ENCODE results near the gene RNF5.
"Not testable (repeated sequence)": the region's sequence is repeated elsewhere in the genome, so short reads cannot be mapped to it uniquely, and the experiment has no call there.

The RNF5 gene

DNA sequence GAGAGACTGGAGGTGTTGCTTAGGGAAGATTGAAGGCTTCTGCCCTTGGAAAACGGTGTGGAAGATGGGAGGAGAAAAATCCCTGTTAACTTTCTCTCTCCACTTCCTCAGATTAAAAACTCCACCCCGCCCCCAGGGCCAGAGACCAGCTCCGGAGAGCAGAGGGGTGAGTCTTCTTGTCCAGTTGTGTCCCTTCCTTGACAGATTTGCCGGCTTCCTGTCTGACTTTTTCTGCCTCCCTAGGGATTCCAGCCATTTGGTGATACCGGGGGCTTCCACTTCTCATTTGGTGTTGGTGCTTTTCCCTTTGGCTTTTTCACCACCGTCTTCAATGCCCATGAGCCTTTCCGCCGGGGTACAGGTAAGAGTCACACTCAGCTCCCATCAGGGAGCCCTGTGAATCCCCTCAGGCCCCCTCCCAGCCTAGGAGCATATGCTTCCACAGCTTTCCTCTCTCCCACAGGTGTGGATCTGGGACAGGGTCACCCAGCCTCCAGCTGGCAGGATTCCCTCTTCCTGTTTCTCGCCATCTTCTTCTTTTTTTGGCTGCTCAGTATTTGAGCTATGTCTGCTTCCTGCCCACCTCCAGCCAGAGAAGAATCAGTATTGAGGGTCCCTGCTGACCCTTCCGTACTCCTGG lies 1.7 kb downstream of the RNF5 start:
- DNase-seq (ENCODE audit: low read depth) = no peak
- no peaks in the 10 kb centered on the region for H3K9me3 ChIP-seq (ENCODE audit: control insufficient read depth, low read length)
- peaks cover 34% of the 10 kb centered on the region for H3K4me1 ChIP-seq (ENCODE audit: control insufficient read depth, insufficient read depth, low read length)
- no peak overlapping the region for H3K4me3 ChIP-seq (ENCODE audit: low read length)
- H3K9ac ChIP-seq (ENCODE audit: low read length) = no peak overlapping the region
- H3K27me3 ChIP-seq (replicated peaks; ENCODE audit: control insufficient read depth, insufficient read depth, low read length) = no peaks in the 10 kb centered on the region
- H3K36me3 ChIP-seq (ENCODE audit: control insufficient read depth, insufficient read depth, low read length, severe bottlenecking) = peaks cover 23% of the 10 kb centered on the region

DNA sequence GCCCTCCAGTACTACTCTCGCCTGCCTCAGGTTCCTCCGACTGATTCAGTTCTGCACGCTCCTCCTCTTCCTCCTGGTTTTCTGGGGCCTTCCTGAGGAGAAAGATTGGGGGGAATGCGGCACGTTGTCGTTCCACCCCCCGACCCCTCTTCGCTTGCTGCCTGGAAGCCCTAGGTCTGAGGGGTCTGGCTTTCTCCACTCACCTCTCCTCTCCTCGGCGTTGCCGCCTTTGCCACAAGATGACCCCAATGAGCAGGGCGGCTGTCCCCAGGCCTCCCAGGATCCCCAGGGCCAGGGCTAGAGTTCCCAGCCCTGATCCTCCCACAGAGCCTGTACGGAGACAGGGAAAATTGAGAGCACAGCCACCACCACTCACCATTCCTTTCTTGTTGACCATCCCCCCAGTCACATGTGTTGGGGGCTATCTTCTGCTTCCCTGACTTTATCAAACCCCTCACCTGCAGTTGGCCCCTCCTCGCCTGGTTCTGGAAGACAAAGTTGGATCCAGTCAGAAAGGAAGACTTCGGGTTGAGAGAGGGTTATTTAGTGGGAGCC lies 3.0 kb downstream of the RNF5 start:
- H3K36me3 ChIP-seq (ENCODE audit: control insufficient read depth, insufficient read depth, low read length, severe bottlenecking) = peaks cover 26% of the 10 kb centered on the region
- H3K4me3 ChIP-seq (ENCODE audit: low read length) = no peak overlapping the region
- no peaks in the 10 kb centered on the region for H3K27me3 ChIP-seq (replicated peaks; ENCODE audit: control insufficient read depth, insufficient read depth, low read length)
- no peaks in the 10 kb centered on the region for H3K9me3 ChIP-seq (ENCODE audit: control insufficient read depth, low read length)
- no peak overlapping the region for H3K9ac ChIP-seq (ENCODE audit: low read length)
- no peak for DNase-seq (ENCODE audit: low read depth)
- H3K4me1 ChIP-seq (ENCODE audit: control insufficient read depth, insufficient read depth, low read length) = peaks cover 30% of the 10 kb centered on the region

DNA sequence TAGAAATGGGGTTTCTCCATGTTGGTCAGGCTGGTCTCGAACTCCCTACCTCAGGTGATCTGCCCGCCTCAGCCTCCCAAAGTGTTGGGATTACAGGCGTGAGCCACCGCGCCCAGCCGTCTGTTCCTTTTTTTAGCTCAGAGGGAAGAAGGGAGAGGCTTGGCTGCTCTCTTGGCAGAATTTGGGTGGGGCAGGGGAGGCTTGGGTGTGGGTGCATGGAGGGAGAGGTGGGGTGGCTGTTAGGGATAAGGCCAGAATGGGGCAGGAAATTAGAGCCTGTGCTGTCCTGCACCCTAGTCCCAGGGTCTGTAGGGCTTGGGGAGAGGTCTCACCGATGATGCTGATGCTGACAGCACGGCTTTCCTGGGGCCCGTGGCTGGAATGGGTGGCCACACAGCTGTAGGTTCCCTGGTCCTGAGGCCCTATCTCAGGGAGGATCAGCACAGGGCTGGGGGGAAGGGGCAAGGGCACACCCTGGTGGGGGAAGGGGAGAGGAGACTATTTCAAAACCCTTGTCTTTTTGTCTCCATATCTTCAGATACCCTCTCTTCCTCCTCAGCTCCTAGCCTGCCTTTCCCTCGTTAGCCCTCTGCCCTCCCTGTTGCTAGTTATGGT lies 3.8 kb downstream of the RNF5 start:
- H3K4me3 ChIP-seq (ENCODE audit: low read length) = no peak overlapping the region
- peaks cover 34% of the 10 kb centered on the region for H3K36me3 ChIP-seq (ENCODE audit: control insufficient read depth, insufficient read depth, low read length, severe bottlenecking)
- peak overlapping the region; percentile 22 for H3K9ac ChIP-seq (ENCODE audit: low read length)
- H3K9me3 ChIP-seq (ENCODE audit: control insufficient read depth, low read length) = no peaks in the 10 kb centered on the region
- no peaks in the 10 kb centered on the region for H3K27me3 ChIP-seq (replicated peaks; ENCODE audit: control insufficient read depth, insufficient read depth, low read length)
- H3K4me1 ChIP-seq (ENCODE audit: control insufficient read depth, insufficient read depth, low read length) = peaks cover 22% of the 10 kb centered on the region
- no peak for DNase-seq (ENCODE audit: low read depth)

DNA sequence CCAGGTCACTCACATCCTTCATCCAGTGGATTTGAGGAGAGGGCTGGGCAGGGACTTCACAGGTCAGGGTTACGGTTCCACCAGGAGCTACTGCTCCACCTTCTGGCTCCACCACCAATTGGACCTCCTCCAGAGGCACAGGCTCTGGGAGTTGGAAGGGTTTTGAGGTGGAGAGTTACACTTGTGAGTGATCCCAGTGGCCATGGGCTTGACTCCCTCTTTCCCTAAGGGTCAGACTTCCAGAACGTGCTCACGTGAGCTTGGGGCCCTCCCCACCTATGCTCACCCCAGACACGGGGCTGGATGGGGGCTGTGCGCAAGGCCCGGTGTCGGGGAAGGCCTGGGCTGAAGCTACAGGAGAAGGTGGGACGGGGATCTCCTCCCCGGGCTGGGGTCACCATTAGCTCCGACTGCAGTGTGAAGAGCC lies 4.4 kb downstream of the RNF5 start:
- Histone ChIP-seq H3K36me3 (ENCODE audit: control insufficient read depth, insufficient read depth, low read length, severe bottlenecking) (peaks cover 40% of the 10 kb centered on the region), H3K27me3 (replicated peaks; ENCODE audit: control insufficient read depth, insufficient read depth, low read length) (no peaks in the 10 kb centered on the region), H3K9me3 (ENCODE audit: control insufficient read depth, low read length) (no peaks in the 10 kb centered on the region), H3K4me3 (ENCODE audit: low read length) (no peak overlapping the region), H3K4me1 (ENCODE audit: control insufficient read depth, insufficient read depth, low read length) (peaks cover 17% of the 10 kb centered on the region), H3K9ac (ENCODE audit: low read length) (peak overlapping the region; percentile 22)
- no peak for DNase-seq (ENCODE audit: low read depth)

DNA sequence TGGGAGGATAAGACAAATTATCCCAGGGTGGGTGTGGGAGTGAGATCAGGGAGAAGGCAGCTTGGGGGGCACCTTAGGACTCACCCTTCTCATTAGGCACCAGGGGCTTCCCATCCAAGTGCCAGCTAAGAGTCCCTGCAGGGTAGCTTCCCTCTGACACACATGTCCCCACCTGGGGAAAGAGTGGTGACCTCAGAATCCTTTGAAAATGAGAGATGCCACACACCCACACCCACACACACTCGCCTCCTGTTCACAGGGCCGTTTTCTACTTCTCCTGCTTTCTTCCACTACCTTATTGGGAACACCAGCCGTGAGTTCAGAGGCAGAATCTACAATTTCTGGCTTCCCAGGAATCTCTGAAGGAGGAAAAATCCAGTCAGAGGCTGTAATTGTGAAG lies 4.8 kb downstream of the RNF5 start:
- H3K36me3 ChIP-seq (ENCODE audit: control insufficient read depth, insufficient read depth, low read length, severe bottlenecking) = peaks cover 44% of the 10 kb centered on the region
- no peak overlapping the region for H3K4me3 ChIP-seq (ENCODE audit: low read length)
- H3K9me3 ChIP-seq (ENCODE audit: control insufficient read depth, low read length) = no peaks in the 10 kb centered on the region
- DNase-seq (ENCODE audit: low read depth) = no peak
- H3K27me3 ChIP-seq (replicated peaks; ENCODE audit: control insufficient read depth, insufficient read depth, low read length) = no peaks in the 10 kb centered on the region
- peaks cover 18% of the 10 kb centered on the region for H3K4me1 ChIP-seq (ENCODE audit: control insufficient read depth, insufficient read depth, low read length)
- H3K9ac ChIP-seq (ENCODE audit: low read length) = no peak overlapping the region

DNA sequence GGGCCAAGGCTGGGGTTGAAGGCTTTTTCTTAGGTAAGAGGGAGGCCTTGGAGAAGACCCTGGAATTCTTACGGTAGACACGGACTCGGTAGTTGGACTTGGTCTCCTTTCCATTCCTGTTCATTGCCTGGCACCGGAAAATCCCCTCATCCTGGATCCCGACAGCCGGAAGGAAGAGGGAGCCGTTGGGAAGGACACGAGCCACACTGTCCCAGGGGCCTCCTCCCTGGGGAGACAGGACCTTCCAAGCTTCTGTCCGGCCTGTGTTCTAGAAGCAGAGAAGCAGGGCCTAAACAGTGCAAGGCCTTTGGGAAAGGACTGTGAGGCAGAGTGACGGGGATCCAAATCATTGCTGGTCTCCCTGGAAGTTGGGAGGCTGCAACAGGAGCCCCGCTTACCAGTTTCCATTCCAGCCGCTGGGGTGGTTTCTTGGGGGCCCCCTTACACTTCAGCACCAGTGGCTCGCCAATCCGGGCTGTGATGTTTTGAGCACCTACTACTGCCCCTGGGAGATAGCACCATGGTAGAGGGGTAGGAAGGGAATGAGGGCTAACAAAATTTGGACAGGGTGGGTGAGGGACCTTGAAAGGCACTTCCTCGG lies 5.4 kb downstream of the RNF5 start:
- Histone ChIP-seq H3K4me3 (ENCODE audit: low read length) (no peak overlapping the region), H3K9ac (ENCODE audit: low read length) (no peak overlapping the region), H3K36me3 (ENCODE audit: control insufficient read depth, insufficient read depth, low read length, severe bottlenecking) (peaks cover 46% of the 10 kb centered on the region), H3K27me3 (replicated peaks; ENCODE audit: control insufficient read depth, insufficient read depth, low read length) (no peaks in the 10 kb centered on the region), H3K4me1 (ENCODE audit: control insufficient read depth, insufficient read depth, low read length) (peaks cover 23% of the 10 kb centered on the region), H3K9me3 (ENCODE audit: control insufficient read depth, low read length) (no peaks in the 10 kb centered on the region)
- DNase-seq (ENCODE audit: low read depth) = no peak

DNA sequence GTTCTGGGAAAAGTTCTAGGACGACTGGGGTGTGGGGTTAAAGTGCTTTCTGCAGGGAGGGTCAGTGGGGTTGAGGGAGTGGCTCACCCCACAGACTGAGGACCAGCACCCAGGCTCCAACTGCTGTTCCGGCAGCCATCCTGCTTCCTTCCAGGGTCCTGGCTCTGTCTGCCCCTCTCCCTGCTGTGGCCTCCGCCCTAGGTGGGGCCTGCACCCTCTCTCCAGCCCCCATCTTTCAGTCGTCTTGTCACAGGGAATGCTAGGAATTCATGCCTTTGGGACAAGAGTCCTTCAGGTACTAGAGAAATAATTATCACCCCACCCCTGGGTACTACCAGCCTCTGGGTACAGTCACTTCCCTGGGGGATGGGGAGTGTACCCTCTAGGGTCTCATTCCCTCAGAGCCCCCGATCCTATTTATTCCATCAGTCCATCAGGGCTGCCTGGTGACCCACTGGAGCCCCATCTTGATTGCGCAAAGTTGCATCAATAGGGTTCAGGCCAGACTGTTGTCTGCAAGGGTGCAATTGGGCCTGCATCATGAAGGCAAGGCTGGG lies 6.0 kb downstream of the RNF5 start, which contains the start of gene AGER:
Gene AGER, minus strand, starts transcription at position 170 of the 557 bp plus-strand sequence. Its CDS starts 31 bp downstream, at position 139.
- peaks cover 23% of the 10 kb centered on the region for H3K4me1 ChIP-seq (ENCODE audit: control insufficient read depth, insufficient read depth, low read length)
- no peak for DNase-seq (ENCODE audit: low read depth)
- no peak within 1 kb of the TSS for H3K9ac ChIP-seq (ENCODE audit: low read length)
- H3K36me3 ChIP-seq (ENCODE audit: control insufficient read depth, insufficient read depth, low read length, severe bottlenecking) = peaks cover 46% of the 10 kb centered on the region
- no peak within 1 kb of the TSS for H3K4me3 ChIP-seq (ENCODE audit: low read length)
- no peaks in the 10 kb centered on the region for H3K27me3 ChIP-seq (replicated peaks; ENCODE audit: control insufficient read depth, insufficient read depth, low read length)
- H3K9me3 ChIP-seq (ENCODE audit: control insufficient read depth, low read length) = no peaks in the 10 kb centered on the region

DNA sequence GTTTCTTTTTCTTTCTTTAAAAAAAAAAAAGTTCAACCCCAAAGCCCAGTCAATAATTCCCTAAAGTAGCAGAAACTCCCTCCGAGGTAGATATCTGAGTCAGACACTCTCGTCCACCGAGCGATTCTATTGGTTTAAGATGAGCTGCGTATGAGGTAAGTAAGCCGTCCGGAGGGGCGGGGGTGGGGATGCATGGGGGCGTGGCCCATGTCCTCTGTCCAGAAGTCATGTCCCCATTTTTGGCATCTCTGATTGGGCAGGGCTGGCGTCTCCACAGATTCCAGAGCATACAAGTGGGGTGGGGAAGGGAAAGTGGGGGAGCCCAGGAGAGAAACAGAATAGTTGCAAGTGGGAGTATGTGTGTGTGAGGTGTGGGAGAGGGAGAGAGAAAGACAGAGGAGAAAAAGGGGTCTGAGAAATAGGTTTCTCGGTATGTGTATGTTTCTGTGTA lies 7.5 kb downstream of the RNF5 start:
- peak overlapping the region; percentile 49 for H3K9ac ChIP-seq (ENCODE audit: low read length)
- H3K36me3 ChIP-seq (ENCODE audit: control insufficient read depth, insufficient read depth, low read length, severe bottlenecking) = peaks cover 36% of the 10 kb centered on the region
- peaks cover 20% of the 10 kb centered on the region for H3K4me1 ChIP-seq (ENCODE audit: control insufficient read depth, insufficient read depth, low read length)
- not testable (repeated sequence) for H3K27me3 ChIP-seq (replicated peaks; ENCODE audit: control insufficient read depth, insufficient read depth, low read length); H3K4me3 ChIP-seq (ENCODE audit: low read length); H3K9me3 ChIP-seq (ENCODE audit: control insufficient read depth, low read length)
- peak; percentile 94 for DNase-seq (ENCODE audit: low read depth)

DNA sequence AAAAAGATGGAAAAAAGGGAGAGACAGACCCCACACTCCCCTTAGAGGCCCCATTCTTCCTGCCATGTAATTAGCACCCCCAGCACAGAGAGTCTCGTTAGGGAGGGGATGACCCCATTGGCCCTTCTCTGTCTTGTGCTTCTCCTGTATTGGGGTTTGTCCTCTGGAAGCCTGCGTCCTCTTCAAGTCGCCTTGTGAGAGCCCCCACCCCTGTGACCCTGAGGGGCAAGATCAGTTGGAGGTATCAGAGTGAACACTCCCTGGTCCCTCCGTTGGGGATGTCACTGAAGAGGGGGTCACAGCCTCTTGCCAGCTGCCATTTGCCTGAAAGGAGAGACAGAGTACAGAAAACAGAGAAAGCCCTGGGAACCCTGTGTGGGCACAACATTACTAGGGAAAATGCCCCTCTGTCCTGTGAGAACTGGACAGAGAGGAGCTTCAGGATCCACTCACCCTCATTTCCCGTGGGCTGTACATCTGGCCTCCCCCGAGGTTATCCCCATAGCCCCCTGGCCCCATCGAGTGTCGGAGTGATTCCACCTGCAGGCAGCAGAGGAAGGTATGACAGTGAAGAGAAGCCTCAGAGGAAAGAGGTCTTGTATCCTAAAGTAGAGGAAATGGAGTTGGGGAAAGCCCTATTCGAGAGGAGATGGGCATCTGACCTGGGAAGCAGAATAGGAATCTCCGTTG lies 8.1 kb downstream of the RNF5 start:
- peaks cover 30% of the 10 kb centered on the region for H3K36me3 ChIP-seq (ENCODE audit: control insufficient read depth, insufficient read depth, low read length, severe bottlenecking)
- DNase-seq (ENCODE audit: low read depth) = not testable (repeated sequence)

DNA sequence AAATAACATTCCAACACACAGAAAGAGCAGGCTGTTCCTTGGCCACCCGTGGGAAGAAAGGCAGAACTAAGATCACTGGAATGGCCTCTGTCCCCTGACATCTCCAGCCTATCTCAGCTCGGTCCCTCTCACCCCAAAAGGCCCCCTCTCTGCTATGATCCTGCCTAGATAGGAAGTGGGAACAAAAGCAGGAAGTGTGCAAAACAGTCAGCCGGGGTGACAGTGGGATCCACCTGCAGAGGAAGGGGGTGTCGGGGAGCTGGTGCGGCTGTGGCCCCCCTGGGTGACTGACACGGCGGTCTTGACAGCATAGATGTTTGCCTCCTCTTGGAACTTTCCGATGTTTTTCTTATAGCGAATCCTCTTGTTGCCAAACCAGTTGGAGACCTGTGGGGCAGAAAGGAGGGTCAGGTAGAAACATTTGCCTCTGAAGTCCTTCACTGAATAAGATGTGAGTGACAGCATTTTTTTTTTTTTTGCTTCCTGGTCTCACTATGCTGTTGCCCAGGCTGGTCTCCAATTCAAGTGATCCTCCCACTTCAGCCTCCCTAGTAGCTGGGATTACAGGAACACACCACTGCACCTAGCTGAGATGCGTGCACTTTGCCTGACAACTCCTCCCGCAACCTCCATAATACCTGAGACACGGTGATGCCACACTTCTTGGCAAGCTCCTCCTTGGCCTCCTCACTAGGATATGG lies 9.0 kb downstream of the RNF5 start:
- Histone ChIP-seq H3K9me3 (ENCODE audit: control insufficient read depth, low read length) (no peaks in the 10 kb centered on the region), H3K27me3 (replicated peaks; ENCODE audit: control insufficient read depth, insufficient read depth, low read length) (no peaks in the 10 kb centered on the region), H3K4me1 (ENCODE audit: control insufficient read depth, insufficient read depth, low read length) (peaks cover 20% of the 10 kb centered on the region), H3K9ac (ENCODE audit: low read length) (peak overlapping the region; percentile 97), H3K4me3 (ENCODE audit: low read length) (no peak overlapping the region), H3K36me3 (ENCODE audit: control insufficient read depth, insufficient read depth, low read length, severe bottlenecking) (peaks cover 27% of the 10 kb centered on the region)
- DNase-seq (ENCODE audit: low read depth) = no peak

More for the DNA sequence above, 8.1 kb downstream of the RNF5 start:
- H3K9me3 ChIP-seq (ENCODE audit: control insufficient read depth, low read length); H3K27me3 ChIP-seq (replicated peaks; ENCODE audit: control insufficient read depth, insufficient read depth, low read length); H3K4me3 ChIP-seq (ENCODE audit: low read length): not testable (repeated sequence)
- Histone ChIP-seq H3K4me1 (ENCODE audit: control insufficient read depth, insufficient read depth, low read length) (peaks cover 20% of the 10 kb centered on the region), H3K9ac (ENCODE audit: low read length) (peak overlapping the region; percentile 49)
